Measurements from ENCODE around the gene MYMK. TPM values are rescaled to one million over a fixed set of nuclear protein-coding genes. Genes with fewer than 3 reads are reported as not detected.

The MYMK gene
- total RNA-seq, 1 experiment from 2014 or later = not detected

DNA sequence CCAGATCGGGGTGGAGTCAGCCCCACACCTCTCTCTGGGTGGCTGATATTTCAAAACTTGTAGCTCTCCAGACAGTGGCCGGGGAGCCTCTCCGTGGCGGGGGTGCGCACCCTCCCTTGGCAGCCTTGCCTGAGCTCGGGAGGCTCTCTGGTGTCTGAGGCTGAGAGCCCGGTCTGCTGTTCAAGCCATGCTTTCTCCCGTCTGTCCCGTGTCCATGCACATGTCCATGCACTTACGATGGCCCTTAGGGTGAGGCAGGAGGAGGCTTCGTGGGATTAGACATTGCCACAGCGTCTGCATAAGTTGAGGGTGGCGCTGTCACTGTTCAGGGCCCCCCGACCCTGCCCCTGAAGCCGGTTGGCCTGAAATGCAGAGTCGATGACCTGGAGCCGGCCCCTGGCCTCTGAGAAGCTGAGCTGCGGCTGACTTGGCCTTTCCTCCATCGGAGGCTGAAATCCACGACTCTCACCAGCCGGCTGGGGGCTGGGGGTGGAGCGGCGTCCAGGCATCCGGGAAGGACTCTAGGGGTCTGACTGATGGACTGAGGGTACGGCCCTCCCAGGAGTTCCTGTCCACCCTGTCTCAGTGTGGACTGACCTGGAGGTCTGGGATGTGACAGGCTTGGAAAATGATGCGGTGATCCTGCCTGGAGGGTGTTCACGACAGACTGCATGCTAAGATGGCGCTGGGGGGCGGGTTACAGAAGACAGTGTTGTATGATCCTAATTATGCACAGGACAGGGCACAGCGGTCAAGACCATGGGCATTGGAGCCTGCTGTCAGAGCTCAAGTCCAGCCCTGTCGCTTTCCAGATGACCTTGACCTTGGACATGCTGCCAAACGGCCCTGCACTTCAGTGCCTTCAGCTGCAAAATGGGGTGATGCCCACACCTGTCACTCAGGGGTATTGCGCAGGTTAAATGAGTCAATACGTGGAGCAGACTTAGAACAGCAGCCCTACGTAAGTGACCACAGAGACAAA is 27.6 kb downstream of the MYMK start:
- no peak for DNase-seq (ENCODE audit: low read depth, low spot score)
- in situ Hi-C loops (cut with HindIII; ENCODE audit: low pct_unique_long_range_greater_than_20kb, low sequenced_read_pairs) = no loop called here

GRCh38 chr9:133495327-133496293 is 29.1 kb downstream of the MYMK start:
- in situ Hi-C loops (cut with HindIII; ENCODE audit: low pct_unique_long_range_greater_than_20kb, low sequenced_read_pairs) = no loop called here

GRCh38 chr9:133494636-133495326 is 30.0 kb downstream of the MYMK start:
- DNase-seq (ENCODE audit: low read depth, low spot score) = no peak
- in situ Hi-C loops (cut with HindIII; ENCODE audit: low pct_unique_long_range_greater_than_20kb, low sequenced_read_pairs) = no loop called here

More at GRCh38 chr9:133495327-133496293, 29.1 kb downstream of the MYMK start:
- no peak for DNase-seq (ENCODE audit: low read depth, low spot score)

GRCh38 chr9:133493845-133494540 is 30.8 kb downstream of the MYMK start:
- in situ Hi-C loops (cut with HindIII; ENCODE audit: low pct_unique_long_range_greater_than_20kb, low sequenced_read_pairs) = no loop called here
- DNase-seq (ENCODE audit: low read depth, low spot score) = no peak

DNA sequence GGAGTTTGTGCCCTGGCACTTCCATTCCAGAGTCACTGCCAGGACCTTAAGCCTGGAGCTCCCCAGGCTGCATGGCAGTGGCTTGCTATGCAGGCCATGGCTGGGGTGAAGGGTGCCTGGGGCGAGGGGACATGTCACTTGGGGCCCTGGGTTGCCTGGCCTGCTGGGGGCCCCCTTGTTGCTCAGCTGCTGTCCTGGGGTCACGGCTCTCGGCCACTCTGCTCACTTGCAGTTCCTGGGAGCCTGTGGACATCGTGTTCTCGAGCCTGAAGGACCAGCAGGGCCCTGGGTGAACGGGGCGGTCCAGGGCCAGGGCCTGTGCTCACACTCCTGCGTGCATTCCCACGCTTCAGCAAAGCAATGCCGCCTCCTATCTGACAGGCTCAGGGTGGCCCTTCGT is 31.3 kb downstream of the MYMK start:
- no peak for DNase-seq (ENCODE audit: low read depth, low spot score)
- in situ Hi-C loops (cut with HindIII; ENCODE audit: low pct_unique_long_range_greater_than_20kb, low sequenced_read_pairs) = no loop called here

DNA sequence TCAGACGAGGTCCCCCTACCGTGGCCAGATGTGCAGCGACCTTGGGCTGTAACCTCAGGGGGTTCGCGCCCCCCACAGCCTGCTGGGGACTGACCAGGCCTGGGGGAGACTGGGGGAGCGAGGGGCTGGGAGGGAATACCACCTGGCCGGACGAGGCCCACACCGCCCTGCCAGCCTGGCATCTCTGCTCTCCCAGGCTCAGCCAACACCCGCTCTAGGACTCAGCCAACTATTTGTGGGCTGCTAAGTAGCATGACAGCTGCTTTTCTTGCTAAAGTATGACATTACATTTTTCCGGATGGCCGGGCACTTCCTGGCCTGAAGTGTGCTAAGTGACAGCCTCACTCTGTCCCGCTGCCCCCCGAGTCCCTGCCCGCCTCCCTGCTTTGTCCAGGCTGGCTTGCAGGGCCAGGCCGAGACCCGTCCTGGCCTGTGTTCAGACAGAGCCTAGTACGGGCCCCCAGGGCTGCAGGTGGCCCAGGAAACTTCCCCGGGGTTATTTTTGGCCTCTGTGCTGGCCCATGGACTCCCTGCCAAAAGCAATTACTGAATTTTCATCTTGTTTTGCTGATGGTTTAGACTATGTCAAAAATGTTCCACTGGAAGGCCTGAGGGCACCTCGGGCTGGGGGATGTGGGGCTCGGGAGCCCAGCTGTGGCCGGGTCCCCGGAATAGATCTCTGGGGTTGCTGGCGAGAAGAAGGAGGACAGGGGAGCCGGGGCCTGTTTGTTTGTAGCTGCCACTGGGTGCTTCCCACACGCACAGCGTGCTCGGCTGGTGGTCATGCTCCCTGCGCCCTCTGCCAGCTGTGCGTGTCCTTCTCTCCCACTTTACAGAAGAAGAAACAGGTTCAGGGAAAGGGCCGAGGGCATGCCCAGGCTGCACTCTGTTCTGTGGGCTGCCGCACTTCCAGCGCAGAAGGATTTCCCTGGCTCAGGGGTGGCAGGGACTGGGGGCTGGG is 32.4 kb downstream of the MYMK start:
- DNase-seq (ENCODE audit: low read depth, low spot score) = no peak
- in situ Hi-C loops (cut with HindIII; ENCODE audit: low pct_unique_long_range_greater_than_20kb, low sequenced_read_pairs) = no loop called here

DNA sequence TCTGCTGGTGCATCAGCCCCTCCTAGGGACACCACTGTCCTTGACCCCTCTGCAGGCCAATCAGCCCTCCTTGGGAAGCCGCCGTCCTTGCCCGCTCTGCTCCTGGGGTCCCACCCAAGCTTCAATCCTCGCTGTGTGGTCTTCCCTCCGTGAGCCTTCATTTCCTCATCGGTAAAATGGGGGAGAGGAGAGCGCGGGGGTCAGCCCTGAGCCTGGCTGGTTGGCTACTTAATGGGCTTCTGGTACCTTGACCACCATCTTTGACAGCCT is 33.2 kb downstream of the MYMK start:
- DNase-seq (ENCODE audit: low read depth, low spot score) = no peak
- in situ Hi-C loops (cut with HindIII; ENCODE audit: low pct_unique_long_range_greater_than_20kb, low sequenced_read_pairs) = no loop called here

DNA sequence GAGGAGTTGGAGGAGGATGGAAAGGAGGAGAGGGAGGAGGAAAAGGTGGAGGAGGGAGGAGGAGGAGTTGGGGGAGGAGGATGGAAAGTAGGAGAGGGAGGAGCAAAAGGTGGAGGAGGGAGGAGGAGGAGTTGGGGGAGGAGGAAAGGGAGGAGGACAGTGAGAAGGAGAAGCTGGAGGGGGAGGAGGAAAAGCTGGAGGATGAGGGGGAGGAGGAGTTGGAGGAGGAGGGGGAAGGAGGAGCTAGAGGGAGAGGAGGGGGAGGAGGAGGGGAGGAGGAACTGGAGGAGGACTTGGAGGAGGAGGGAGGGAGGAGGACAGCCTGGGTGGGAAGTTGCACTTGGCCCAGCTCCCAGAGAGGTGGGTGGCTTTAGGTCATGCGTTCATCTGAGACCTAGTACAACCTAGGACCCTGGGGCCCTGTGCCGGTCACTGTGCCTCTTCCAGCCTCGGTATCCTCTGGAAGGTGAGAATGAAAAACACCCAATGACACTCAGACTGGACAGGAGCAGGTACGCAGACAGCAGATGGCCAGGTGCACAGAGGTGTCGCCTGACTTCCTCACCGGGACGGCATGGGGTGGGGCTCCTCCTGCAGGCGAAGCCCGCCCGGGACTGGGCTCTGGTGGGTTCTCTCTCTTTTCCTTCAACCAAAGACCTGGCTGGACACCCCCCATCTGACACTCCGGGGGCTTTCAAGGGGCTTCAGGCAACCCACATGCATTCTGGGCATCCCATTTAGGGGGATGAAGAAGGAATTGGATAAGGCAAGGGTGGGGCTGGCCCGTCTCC is 33.7 kb downstream of the MYMK start:
- no peak for DNase-seq (ENCODE audit: low read depth, low spot score)
- in situ Hi-C loops (cut with HindIII; ENCODE audit: low pct_unique_long_range_greater_than_20kb, low sequenced_read_pairs) = no loop called here

DNA sequence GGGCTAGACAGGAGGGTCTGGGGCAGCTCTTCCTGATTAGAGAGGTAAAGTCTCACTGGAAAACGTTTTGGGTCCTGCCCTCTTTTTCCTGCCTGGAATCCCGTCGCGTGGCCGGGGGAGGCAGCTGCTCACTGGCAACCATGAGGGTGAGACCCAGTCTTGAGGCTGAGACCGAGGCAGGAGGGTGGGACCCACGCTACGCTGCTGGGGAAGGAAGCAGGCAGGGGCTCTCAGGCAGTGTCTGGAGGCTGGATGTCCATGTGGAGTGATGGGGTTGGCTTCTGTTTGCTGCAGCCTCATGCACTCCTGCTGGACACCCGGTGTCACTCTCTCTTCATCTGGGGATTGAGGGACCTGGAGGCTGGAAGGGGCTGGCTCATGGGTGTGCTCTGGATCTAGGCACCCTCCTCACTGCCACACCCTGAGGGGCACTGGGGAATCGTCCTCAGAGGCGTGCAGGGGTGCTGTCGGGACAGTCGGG is 34.5 kb downstream of the MYMK start:
- in situ Hi-C loops (cut with HindIII; ENCODE audit: low pct_unique_long_range_greater_than_20kb, low sequenced_read_pairs) = no loop called here
- no peak for DNase-seq (ENCODE audit: low read depth, low spot score)

- in situ Hi-C loops (cut with HindIII; ENCODE audit: low pct_unique_long_range_greater_than_20kb, low sequenced_read_pairs) = loop anchor here (10.0 kb wide), 1 partner anchor 115 kb away; the partner anchor contains the start of genes STKLD1 and SURF4
- DNase-seq (ENCODE audit: low read depth, low spot score) = no peak
Observed at GRCh38 chr9:133489253-133490190, 35.2 kb downstream of the MYMK start.

DNA sequence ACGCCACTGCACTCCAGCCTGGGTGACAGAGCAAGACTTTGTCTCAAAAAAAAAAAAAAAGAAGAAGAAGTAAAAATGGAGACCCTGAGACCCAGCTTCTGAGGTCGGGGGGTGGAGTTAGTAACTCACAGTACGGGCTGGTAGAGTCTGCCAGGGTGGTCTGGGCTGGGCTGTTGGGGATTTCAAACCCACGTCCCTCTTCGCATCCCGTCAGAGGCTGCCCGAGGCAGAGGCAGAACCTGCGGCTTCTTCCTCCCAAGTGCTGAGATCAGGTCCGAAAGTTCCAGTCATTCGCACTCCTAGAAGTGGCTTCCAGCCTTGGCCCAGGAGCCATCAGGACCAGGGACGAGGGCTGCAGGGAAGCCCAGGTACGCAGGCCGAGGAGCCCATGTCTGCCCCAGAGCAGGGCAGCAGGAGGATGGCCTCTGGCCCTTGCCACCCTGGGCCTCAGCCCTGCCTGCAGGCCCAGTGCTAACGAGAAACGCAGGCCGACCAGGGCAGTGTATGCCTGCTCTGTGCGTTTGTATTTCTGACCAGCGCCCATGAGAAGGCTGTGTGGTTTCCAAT is 36.0 kb downstream of the MYMK start:
- in situ Hi-C loops (cut with HindIII; ENCODE audit: low pct_unique_long_range_greater_than_20kb, low sequenced_read_pairs) = loop anchor here (10.0 kb wide), 1 partner anchor 114 kb away; the partner anchor contains the start of genes STKLD1 and SURF4
- DNase-seq (ENCODE audit: low read depth, low spot score) = no peak

GRCh38 chr9:133487331-133487725 is 37.4 kb downstream of the MYMK start:
- DNase-seq (ENCODE audit: low read depth, low spot score) = no peak
- in situ Hi-C loops (cut with HindIII; ENCODE audit: low pct_unique_long_range_greater_than_20kb, low sequenced_read_pairs) = loop anchor here (10.0 kb wide), 1 partner anchor 113 kb away; the partner anchor contains the start of genes STKLD1 and SURF4

DNA sequence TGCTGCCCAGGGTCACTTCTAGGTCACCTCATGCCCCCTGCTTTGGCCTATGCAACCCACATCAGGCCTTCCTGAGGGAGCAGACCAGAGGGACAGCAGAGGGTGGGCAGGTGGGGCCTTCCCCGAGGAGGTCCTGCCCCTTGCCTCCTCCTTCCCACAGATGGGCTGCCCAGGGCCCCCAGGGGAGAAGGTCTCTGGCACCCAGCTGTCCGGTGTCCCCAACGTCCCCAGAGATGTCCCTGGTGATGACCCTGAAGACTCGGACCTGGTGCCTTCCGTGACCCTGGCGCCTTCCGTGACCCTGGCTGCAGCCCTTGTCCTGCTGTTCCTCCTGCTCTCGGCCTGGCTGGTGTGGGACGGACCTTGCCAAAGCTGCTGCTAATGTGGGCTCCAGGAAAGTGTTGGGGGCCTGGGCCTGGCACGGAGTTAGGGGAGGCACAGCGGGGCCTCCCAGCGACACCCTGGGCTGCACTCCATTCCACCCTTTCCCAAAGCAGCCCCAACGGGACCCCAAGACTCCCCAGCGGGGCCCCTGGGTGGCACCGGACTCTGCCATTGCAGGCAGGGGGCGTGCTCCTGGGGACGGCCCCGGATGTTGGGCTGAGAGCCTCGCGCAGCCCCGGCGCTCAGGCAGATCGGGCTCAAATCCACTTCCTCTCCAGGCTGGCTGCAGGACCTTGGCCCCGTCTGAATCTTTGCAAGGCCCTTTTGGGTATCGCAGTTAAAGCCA is 39.1 kb downstream of the MYMK start:
- in situ Hi-C loops (cut with HindIII; ENCODE audit: low pct_unique_long_range_greater_than_20kb, low sequenced_read_pairs) = loop anchor here (10.0 kb wide), 1 partner anchor 111 kb away; the partner anchor contains the start of genes STKLD1 and SURF4
- peak; percentile 16 for DNase-seq (ENCODE audit: low read depth, low spot score)
